GM15510 (cell line): ENCODE results near the gene ADAMTS12.

Source experiments
- POLR2A ChIP-seq: IDR thresholded peaks from 3 replicates; pipeline ENCODE4 v1.6.1; 2011; ENCODE audit warnings: borderline replicate concordance; ENCODE audit not compliant: insufficient read length; ENCODE audit errors: extremely low read depth

ADAMTS12 gene

GRCh38 chr5:33579152-33579551 is 312.6 kb downstream of the ADAMTS12 start:
- no peak for TF ChIP-seq POLR2A

DNA sequence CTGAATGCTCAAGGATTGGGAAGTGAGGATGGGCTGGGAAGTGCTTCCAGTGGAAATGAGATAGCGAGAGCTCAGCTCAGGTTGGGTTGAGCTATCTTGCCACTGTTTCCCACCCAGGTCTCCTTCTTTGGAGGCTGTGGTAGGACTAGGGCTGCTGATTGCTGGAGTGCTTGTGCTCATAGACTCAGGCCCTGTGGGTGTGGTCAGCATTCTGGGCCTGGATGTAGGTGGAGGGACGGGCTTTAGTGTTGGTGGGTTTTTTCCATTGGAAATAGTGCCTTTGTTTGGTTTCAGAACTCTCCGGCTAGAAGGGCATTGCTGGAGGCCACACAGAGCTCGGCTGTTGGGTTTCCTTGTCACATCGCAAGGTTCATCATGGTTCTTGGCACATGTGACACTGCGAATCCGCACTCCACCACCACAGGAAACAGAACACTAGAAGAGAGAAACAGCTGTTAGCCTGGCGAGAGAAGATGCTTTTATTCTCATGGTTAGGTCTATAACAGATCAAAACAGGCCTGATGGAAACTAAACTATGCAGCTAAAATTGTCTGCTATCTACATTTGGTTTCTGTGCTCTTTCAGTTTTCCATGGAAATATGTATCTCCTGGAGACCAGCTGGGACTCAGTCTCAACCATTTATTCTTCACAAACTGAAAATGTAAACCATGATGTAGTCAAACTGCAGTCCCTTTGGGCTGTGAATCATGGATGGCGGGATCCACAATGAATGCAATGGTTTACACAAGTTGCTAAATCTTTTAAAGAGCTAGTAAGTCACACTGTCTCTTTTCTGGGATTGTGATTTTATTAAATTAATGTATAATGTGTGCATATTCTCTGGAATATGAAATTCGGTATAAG is 314.8 kb downstream of the ADAMTS12 start:
- TF ChIP-seq POLR2A, result no peak

DNA sequence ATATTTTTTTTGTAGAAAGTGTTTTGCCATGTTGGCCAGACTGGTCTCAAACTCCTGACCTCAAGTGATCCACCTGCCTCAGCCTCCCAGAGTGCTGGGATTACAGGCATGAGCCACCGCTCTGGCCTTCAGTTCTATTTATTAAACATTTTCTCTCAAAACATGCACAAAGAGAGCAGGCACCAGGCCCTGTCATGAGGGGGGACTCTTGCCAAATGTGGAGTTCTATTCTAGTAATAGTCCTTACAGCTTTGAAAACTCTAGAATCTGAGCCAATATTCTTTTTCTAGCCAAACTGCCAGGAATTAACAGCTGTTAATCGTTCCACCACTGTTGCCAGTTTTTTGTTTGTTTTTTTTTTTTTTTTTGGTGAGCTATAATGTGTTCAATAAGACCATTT is 326.5 kb downstream of the ADAMTS12 start:
- TF ChIP-seq POLR2A, result no peak

- TF ChIP-seq POLR2A, result no peak
Observed at GRCh38 chr5:33563983-33564908, 327.5 kb downstream of the ADAMTS12 start.

GRCh38 chr5:33563530-33563929 is 328.3 kb downstream of the ADAMTS12 start:
- no peak for TF ChIP-seq POLR2A

GRCh38 chr5:33558489-33558888 is 333.3 kb downstream of the ADAMTS12 start:
- TF ChIP-seq POLR2A, result no peak

- no peak for TF ChIP-seq POLR2A
Observed at GRCh38 chr5:33557605-33558004, 334.2 kb downstream of the ADAMTS12 start.

- TF ChIP-seq POLR2A, result no peak
Observed at GRCh38 chr5:33556330-33557328, 335.2 kb downstream of the ADAMTS12 start.

DNA sequence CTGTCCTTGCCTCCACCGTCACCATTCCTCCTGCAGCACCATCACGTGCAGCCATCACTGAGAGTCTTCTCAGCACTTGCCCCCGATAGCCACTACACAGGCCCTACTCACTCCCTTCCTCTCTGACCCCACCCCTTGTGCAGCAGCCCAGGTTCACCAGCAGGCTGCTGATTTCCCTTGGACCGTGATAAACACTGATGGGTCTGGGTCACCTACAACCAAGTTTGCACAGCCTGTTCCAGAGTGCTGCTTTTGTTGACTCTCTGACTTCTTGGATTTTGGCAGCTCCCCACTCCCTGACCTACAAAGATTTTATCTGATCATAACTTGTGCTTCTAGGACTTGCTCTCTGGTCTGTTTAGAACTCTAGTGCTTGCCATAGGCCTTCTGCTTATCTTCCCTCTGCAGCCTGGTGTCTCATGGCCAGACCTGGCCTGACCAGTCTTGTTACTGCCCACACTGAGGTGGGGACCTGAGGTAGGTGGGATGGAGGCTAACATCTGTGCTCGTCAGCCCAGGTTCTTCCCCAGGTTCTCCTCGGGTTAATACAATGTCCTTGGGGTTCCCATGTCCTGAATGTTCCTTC is 341.7 kb downstream of the ADAMTS12 start:
- TF ChIP-seq POLR2A, result no peak

DNA sequence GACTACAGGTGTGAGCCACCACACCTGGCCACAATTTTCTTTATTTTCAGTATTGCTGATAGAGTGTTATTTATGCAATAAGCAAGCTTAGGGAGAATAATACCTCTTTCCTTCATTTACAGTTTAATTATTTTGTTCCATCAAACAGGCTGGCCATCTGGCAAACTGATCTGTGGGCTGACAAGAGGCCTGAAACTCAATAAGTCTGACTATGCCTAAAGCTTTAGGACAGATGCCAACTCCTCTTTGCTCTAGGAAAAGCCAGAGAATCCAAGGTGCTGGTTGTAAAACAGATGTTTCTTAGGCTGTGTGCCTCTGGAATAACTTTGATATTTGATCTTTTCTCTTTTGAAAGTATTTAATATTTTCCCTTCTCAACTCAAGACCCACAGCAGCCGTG is 352.6 kb downstream of the ADAMTS12 start:
- TF ChIP-seq POLR2A, result no peak

DNA sequence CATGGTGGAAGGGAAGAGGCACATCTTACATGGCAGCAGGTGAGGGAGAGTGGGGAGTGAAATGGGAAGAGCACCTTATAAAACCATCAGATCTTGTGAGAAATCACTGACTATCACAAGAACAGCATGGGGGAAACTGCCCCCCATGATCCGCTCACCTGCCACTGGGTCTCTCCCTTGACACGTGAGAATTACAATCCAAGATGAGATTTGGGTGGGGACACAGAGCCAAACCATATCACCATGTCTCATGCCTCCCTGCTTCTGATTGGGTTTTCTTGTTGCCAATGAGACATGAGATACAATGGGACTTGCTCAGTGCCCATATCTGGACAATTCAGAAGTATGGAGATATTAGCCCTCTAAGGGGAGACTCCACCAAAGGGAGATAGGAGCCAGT is 353.6 kb downstream of the ADAMTS12 start:
- TF ChIP-seq POLR2A, result no peak

DNA sequence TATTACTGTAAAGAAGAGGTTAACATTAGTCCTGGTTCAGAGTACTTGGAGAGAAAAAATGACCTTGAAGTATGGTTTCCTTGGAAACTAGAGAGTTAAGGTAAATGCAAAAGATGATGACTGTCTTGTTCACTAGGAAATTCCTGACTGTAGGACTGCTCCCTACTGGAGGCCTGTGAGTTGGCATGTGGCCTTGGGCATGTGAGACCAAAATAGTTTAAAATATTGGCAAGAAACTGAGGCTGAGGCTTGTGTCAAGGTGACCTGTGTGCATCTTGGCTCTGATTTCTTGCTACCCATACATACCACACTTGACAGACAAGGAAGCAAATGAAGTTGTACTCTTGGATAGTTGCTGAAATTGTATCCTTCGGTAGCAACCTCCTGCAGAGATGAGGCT is 354.6 kb downstream of the ADAMTS12 start:
- no peak for TF ChIP-seq POLR2A

GRCh38 chr5:33536802-33537201 is 355.0 kb downstream of the ADAMTS12 start:
- no peak for TF ChIP-seq POLR2A

GRCh38 chr5:33531824-33532223 is 360.0 kb downstream of the ADAMTS12 start:
- no peak for TF ChIP-seq POLR2A
